Ovary (tissue), 3 donors: ENCODE data around the gene EFNA5.

Experiments
- CTCF ChIP-seq, 3 donors: fragments of 450-650 bp in 2 of 3; fragments of 200-600 bp in 1 of 3; IDR thresholded peaks; one replicate each; pipeline versions ENCODE4 v1.5.1 to v1.8.0; 2016 to 2022; ENCODE audit warnings: antibody characterized with exemption in 3 of 3, mild to moderate bottlenecking in 1 of 3
- EP300 ChIP-seq: sonication (generic); formaldehyde crosslinking; IDR thresholded peaks from one replicate; pipeline ENCODE4 v1.6.1; 2017; ENCODE audit warnings: antibody characterized with exemption
- POLR2A ChIP-seq: fragments of 450-650 bp; IDR thresholded peaks from one replicate; pipeline ENCODE4 v1.6.1; 2017; ENCODE audit warnings: antibody characterized with exemption, mild to moderate bottlenecking, moderate library complexity
- donor health status: DM: no; HTN: no; CAD: no.

GRCh38 chr5:107419498-107419897 lies 251.2 kb downstream of the EFNA5 start:
- TF ChIP-seq CTCF (IDR thresholded peaks at IDR 0.05) (no peak), EP300 (no peak), POLR2A (no peak)
